ENCODE data around the gene AGAP2.
"Not testable (repeated sequence)": the region's sequence is repeated elsewhere in the genome, so short reads cannot be mapped to it uniquely, and the experiment has no call there.

Gene AGAP2

GRCh38 chr12:57735198-57735855 is 3.2 kb downstream of the AGAP2 start:
- DNase-seq: no peak

DNA sequence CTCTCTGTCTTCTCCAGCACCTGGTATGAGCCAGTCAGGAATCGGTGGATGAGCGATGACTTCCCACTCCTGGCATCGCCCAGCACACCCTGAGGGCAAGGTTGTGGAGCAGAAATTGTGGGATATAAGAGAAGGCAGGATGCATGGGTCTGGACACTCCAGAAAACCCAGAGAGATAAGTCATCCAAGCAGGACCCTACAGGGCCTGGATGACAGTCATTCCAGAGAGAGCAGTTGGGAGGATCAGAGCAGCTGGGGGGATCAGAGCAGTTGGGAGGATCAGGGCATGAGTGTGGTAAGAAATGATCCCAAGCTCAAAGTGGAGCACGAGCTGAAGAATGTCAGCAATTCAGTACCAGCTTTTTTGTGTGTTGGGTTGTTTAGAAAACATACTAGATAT is 4.0 kb downstream of the AGAP2 start:
- DNase-seq: no peak

DNA sequence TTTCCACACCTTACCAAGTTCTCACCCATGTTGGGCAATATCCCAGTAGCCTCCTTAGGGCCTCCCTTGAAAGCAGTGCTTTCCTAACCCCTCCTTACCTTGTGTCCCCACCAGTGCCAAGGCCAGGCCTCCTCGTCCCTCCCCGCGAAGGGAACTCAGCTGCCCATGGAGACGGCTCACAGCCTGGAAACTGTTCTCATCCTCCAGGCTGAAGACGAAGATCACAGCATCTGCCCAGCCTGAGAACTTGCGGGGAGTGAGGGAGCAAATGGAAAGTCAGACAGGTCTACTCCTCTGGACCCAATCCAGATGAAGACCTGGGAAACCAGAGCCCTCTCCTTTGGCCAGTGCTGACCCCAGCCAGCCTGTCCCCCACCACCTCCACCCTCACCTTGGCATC is 4.6 kb downstream of the AGAP2 start:
- DNase-seq: no peak

GRCh38 chr12:57732726-57733593 is 5.6 kb downstream of the AGAP2 start:
- DNase-seq: no peak

- no peak for DNase-seq
Measured at GRCh38 chr12:57732270-57732669, 6.3 kb downstream of the AGAP2 start.

DNA sequence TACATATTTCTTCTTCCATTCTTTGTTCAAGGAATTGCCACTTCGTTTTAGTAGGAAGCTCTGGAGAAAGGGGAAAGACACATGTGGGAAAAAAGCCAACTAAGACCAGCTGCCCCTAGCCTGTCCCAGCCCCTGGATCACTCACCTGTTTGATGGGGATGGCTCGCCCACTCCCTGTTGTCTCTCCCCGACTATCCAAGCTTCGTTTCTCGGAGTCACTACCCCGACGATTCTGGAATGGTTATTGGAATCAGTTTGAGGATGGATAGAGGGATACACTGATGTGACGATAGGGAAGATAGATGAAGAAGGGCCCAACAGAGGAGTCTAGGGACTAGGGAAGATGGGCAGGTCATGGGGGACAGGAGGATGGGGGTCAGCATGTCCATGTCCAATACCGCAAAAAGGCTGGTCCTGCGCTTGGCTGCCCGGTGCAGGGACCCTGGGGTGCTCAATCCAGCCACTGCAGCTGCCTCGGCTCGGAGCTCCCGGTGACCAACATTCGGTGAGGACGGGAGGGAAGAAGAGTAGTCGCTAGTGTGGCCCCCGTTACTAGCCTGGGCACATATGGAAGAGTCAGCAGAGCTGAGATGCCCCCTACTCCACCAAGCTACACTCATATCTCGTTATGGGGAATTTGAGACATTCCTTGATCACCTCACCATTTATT is 7.0 kb downstream of the AGAP2 start:
- no peak for DNase-seq

GRCh38 chr12:57730336-57731067 is 8.0 kb downstream of the AGAP2 start:
- no peak for DNase-seq

GRCh38 chr12:57729321-57729844 is 9.2 kb downstream of the AGAP2 start:
- no peak for DNase-seq

DNA sequence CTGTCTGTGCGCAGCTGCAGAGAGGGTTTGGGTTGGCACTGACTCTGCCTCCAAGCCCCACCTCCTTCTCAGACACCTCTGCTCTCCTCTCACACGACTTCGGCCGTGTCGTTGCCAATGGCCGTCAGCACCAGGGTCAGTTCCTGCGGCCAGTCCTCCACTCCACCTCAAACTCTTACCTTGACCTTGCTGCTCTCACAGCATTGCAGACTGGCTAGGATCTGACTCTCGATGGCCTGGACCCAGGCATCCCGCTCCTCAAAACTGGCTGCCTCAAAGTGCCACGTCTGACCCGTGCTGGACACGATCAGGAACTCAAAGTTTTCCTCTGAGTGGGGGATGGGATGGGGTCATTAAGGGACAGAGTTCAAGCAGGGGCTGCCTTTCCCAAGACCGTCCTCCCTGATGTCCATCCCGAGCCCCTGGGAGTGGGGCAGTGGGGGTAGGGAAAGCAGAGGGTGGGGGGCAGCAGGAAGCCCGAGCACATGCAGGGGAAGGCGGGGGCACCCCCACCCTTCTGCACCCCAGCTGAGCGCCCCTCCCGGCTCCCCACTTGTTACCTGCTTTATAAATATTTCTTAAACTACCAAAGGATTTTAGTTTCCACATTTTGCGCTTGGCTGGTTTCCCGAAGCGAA is 10.7 kb downstream of the AGAP2 start:
- DNase-seq: no peak

- no peak for DNase-seq
Measured at GRCh38 chr12:57726884-57727757, 11.4 kb downstream of the AGAP2 start.

- no peak for DNase-seq
Measured at GRCh38 chr12:57726151-57726883, 12.2 kb downstream of the AGAP2 start.

- DNase-seq: no peak
Measured at GRCh38 chr12:57725851-57726150, 12.7 kb downstream of the AGAP2 start.

GRCh38 chr12:57724936-57725740 is 13.4 kb downstream of the AGAP2 start:
- peak; percentile 3 for DNase-seq

DNA sequence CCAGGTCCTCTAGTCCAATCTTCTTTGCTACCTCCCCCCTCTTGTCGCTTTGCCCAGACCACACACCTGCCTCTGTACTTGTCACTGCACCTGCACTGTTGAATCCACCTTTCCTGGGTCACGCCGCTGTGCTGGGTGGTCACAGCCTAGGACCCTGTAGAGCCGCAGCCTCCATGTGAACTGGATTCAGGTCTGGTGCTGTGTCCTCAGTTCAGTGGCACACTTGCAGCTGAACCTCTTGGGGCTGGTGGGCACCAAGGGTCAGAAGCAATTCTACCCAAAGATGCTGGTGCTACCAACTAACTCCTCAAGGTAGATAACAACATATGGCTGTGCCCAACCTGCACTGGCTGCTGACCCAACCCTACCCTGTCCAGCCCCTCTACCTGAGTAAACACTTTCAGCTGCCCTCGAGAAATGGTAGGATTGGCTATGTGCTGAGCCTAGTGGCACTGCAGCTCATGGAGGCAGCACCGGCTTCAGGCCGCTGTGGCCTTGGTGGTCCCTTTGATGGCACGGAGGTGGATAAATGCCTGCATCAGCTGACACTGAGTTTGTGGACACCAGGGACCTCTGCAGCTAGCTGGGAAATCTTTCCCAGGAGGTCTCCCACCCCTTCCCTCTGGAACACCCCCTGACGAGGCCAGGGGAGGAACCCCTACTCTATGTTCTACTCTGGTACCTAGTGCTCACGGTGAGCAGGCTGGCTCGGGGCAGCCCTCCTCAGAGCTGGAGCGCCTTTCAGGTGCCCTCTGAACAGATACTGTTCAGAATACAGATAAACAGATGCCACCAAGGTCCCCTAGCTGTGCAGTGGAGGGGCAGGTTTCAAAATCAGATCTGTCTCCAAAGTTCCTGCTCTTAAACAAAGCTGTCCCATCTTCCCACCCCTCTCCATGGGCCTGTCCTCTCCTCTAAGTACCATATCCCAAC is 14.3 kb downstream of the AGAP2 start:
- no peak for DNase-seq

GRCh38 chr12:57723630-57723962 is 14.9 kb downstream of the AGAP2 start:
- DNase-seq: no peak

DNA sequence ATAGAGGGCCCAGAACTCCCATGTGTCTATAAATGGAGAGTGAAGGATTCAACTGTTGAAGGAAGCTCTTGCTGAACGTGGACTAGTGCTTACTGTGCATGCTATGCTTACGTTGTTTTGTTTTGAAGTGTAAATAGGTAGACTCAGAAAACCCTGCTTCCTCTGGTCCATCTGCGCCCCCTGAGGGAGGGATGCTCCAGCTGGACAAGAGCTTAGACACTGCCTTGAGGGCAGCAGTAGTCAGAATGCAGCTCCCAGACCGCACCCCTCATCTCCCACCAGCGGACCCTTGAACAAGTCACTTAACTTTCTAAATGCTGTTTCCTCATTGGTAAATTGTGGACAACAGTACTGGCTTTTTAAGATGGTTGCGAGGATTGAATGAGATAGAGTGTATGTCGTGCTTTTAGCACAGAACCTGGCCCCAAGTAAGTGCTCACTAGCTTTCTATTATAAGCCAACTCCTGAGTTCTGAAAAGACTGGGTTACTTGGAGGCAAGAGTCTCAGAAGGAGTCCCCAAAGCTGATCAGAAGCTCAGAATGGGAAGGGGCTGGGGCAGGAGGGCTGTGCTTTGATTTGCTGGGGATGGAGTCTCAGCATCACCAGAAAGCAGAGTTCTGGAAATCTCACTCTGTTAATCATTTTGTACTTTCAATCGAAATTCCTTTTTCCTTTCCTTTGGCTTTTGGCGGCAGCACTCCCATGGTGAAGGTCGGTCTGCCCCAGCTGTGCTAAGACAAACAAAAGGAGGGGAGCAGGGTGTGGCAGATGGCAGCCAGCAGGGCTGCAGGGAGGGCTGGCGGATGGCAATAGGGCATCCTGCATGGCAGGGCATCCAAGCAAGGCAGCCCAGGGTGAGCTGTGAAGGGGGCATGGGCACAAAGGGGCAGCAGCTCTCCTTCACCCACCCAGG is 15.6 kb downstream of the AGAP2 start:
- DNase-seq: no peak

DNA sequence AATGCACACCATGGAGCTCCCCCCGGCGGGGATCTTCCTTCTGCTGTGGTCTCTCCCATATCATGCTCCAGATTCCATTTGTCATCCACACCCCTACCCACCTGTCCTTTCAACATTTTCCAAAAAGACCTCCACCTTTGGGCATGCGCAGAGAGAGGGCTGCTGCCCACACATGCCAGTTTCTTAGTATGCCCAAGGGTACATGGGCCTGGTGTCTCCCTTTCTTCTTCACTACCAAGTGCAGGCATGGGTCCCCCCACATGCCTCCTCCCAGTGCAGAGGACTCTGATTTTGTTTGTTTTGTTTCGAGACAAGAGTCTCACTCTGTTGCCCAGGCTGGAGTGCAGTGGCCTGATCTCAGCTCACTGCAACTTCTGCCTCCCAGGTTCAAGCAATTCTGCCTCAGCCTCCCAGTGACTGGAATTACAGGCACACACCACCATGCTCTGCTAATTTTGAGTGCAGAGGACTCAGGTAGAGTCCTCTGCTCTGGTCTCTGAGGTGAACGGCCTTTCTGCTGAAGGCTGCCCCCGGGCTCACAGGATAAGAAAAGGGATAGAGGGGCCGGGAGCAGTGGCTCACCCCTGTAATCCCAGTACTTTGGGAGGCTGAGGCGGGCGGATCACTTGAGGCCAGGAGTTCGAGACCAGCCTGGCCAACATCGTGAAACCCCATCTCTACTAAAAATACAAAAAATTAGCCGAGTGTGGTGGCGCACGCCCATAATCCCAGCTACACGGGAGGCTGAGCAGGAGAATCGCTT is 16.5 kb downstream of the AGAP2 start:
- DNase-seq: not testable (repeated sequence)
